Karpas-422 (cell line): ENCODE measurements around the gene POLE. TPM values are rescaled to one million over a fixed set of nuclear protein-coding genes. Genes with fewer than 3 reads are reported as not detected.

ENCODE experiments used
- DNase-seq: peaks from one replicate; pipeline ENCODE4 v3.0.0-alpha.2; 2015
- H2AFZ ChIP-seq: fragments of 200-600 bp; sonication (generic); 2 replicates; pipeline ENCODE4 v1.6.1; 2014; ENCODE audit warnings: antibody characterized with exemption, low read length, mixed read lengths
- H3K27ac ChIP-seq: fragments of 200-600 bp; sonication (generic); 2 replicates; pipeline ENCODE4 v1.5.1; 2014; ENCODE audit warnings: mild to moderate bottlenecking, low read length, moderate library complexity
- H3K27me3 ChIP-seq: fragments of 200-600 bp; sonication (generic); 2 replicates; pipeline ENCODE4 v1.6.1; 2014; ENCODE audit warnings: low read length, mixed read lengths
- H3K36me3 ChIP-seq: fragments of 200-600 bp; sonication (generic); 2 replicates; pipeline ENCODE4 v1.6.1; 2014; ENCODE audit warnings: low read length, mixed read lengths; ENCODE audit not compliant: insufficient read depth
- H3K4me1 ChIP-seq: fragments of 200-600 bp; sonication (generic); 2 replicates; pipeline ENCODE4 v1.6.1; 2014; ENCODE audit warnings: mild to moderate bottlenecking, low read length, mixed read lengths
- H3K4me2 ChIP-seq: fragments of 200-600 bp; sonication (generic); 2 replicates; pipeline ENCODE4 v1.6.1; 2014; ENCODE audit warnings: low read length, low read depth, mild to moderate bottlenecking; ENCODE audit not compliant: poor library complexity, severe bottlenecking
- H3K4me3 ChIP-seq: fragments of 200-600 bp; sonication (generic); 2 replicates; pipeline ENCODE4 v1.5.1; 2014; ENCODE audit warnings: mild to moderate bottlenecking, antibody characterized with exemption, low read length, mixed read lengths
- H3K79me2 ChIP-seq: fragments of 200-600 bp; sonication (generic); 2 replicates; pipeline ENCODE4 v1.6.1; 2014; ENCODE audit warnings: mild to moderate bottlenecking, low read length, mixed read lengths
- H3K9ac ChIP-seq: fragments of 200-600 bp; sonication (generic); 2 replicates; pipeline ENCODE4 v1.6.0; 2014; ENCODE audit warnings: low read length
- H3K9me2 ChIP-seq: fragments of 200-600 bp; sonication (generic), shearing (Covaris generic); replicated peaks from 2 replicates; pipeline ENCODE4 v1.6.0; 2014; ENCODE audit warnings: mild to moderate bottlenecking, low read length, moderate library complexity; ENCODE audit not compliant: insufficient read depth
- H3K9me3 ChIP-seq: fragments of 300-700, 200-600 bp; sonication (generic); 2 replicates; pipeline ENCODE4 v1.6.1; 2014; ENCODE audit warnings: low read length, mixed read lengths
- H4K20me1 ChIP-seq: fragments of 200-600 bp; sonication (generic); 2 replicates; pipeline ENCODE4 v1.6.1; 2014; ENCODE audit warnings: mild to moderate bottlenecking, antibody characterized with exemption, low read length, low read depth; ENCODE audit not compliant: insufficient read depth
- total RNA-seq: library from RNA; depleted of rRNA; stranded (reverse); fragments of >200 nt; shearing (Covaris generic); gene quantifications from 2 replicates; pipeline ENCODE4 v1.2.3, GENCODE V29; 2014; ENCODE audit warnings: low replicate concordance

Gene POLE
- total RNA-seq, 1 experiment from 2014 or later = 37.9 TPM

GRCh38 chr12:132646850-132647249, 40.3 kb downstream of the POLE start:
- no peak overlapping the region for H3K27ac ChIP-seq
- no peak overlapping the region for H3K4me2 ChIP-seq
- H3K4me3 ChIP-seq = no peak overlapping the region
- no peak for DNase-seq
- H3K79me2 ChIP-seq = no peaks in the 10 kb centered on the region
- no peaks in the 10 kb centered on the region for H3K4me1 ChIP-seq
- no peaks in the 10 kb centered on the region for H4K20me1 ChIP-seq
- no peaks in the 10 kb centered on the region for H3K9me3 ChIP-seq
- H3K9ac ChIP-seq = no peak overlapping the region
- no peaks in the 10 kb centered on the region for H3K9me2 ChIP-seq
- no peak overlapping the region for H2AFZ ChIP-seq
- H3K27me3 ChIP-seq = no peaks in the 10 kb centered on the region
- peaks cover 18% of the 10 kb centered on the region for H3K36me3 ChIP-seq

- Histone ChIP-seq H3K9me3 (no peaks in the 10 kb centered on the region), H3K27me3 (no peaks in the 10 kb centered on the region), H3K36me3 (peaks cover 16% of the 10 kb centered on the region), H3K9me2 (no peaks in the 10 kb centered on the region), H3K4me1 (no peaks in the 10 kb centered on the region), H3K79me2 (no peaks in the 10 kb centered on the region), H3K4me3 (no peak overlapping the region), H4K20me1 (no peaks in the 10 kb centered on the region), H2AFZ (no peak overlapping the region), H3K9ac (no peak overlapping the region), H3K4me2 (no peak overlapping the region), H3K27ac (no peak overlapping the region)
- no peak for DNase-seq
Observed at GRCh38 chr12:132642846-132643835, 44.0 kb downstream of the POLE start.

- H3K9ac ChIP-seq = no peak overlapping the region
Observed at GRCh38 chr12:132641811-132642650, 45.1 kb downstream of the POLE start.

GRCh38 chr12:132640936-132641335, 46.2 kb downstream of the POLE start:
- H3K4me2 ChIP-seq = no peak overlapping the region
- no peak overlapping the region for H2AFZ ChIP-seq
- H3K79me2 ChIP-seq = no peaks in the 10 kb centered on the region
- H3K9me2 ChIP-seq = no peaks in the 10 kb centered on the region
- no peaks in the 10 kb centered on the region for H3K27me3 ChIP-seq
- H3K27ac ChIP-seq = no peak overlapping the region
- H3K9ac ChIP-seq = no peak overlapping the region
- no peaks in the 10 kb centered on the region for H3K9me3 ChIP-seq
- H3K4me3 ChIP-seq = no peak overlapping the region
- H3K4me1 ChIP-seq = no peaks in the 10 kb centered on the region
- no peak for DNase-seq
- H4K20me1 ChIP-seq = no peaks in the 10 kb centered on the region
- H3K36me3 ChIP-seq = peaks cover 20% of the 10 kb centered on the region; the same call in 1 of the 2 replicates

More at GRCh38 chr12:132641811-132642650, 45.1 kb downstream of the POLE start:
- Histone ChIP-seq H3K4me1 (no peaks in the 10 kb centered on the region), H3K9me2 (no peaks in the 10 kb centered on the region), H3K4me3 (no peak overlapping the region), H3K36me3 (peaks cover 16% of the 10 kb centered on the region), H3K27me3 (no peaks in the 10 kb centered on the region), H2AFZ (no peak overlapping the region), H4K20me1 (no peaks in the 10 kb centered on the region), H3K79me2 (no peaks in the 10 kb centered on the region), H3K9me3 (no peaks in the 10 kb centered on the region), H3K27ac (no peak overlapping the region), H3K4me2 (no peak overlapping the region)
- DNase-seq = no peak

GRCh38 chr12:132639956-132640520, 47.1 kb downstream of the POLE start:
- Histone ChIP-seq H3K4me1 (no peaks in the 10 kb centered on the region), H4K20me1 (no peaks in the 10 kb centered on the region), H3K79me2 (no peaks in the 10 kb centered on the region), H3K9me2 (no peaks in the 10 kb centered on the region), H3K27ac (no peak overlapping the region), H3K4me2 (no peak overlapping the region), H2AFZ (no peak overlapping the region), H3K9me3 (no peaks in the 10 kb centered on the region), H3K9ac (no peak overlapping the region), H3K27me3 (no peaks in the 10 kb centered on the region), H3K36me3 (peaks cover 25% of the 10 kb centered on the region; the same call in 1 of the 2 replicates), H3K4me3 (no peak overlapping the region)
- no peak for DNase-seq

GRCh38 chr12:132638541-132639408, 48.4 kb downstream of the POLE start:
- Histone ChIP-seq H2AFZ (no peak overlapping the region), H3K9ac (no peak overlapping the region), H3K9me3 (no peaks in the 10 kb centered on the region), H3K27me3 (no peaks in the 10 kb centered on the region), H3K9me2 (no peaks in the 10 kb centered on the region), H4K20me1 (no peaks in the 10 kb centered on the region), H3K79me2 (no peaks in the 10 kb centered on the region), H3K36me3 (peaks cover 30% of the 10 kb centered on the region; the same call in 1 of the 2 replicates), H3K4me1 (no peaks in the 10 kb centered on the region), H3K4me3 (no peak overlapping the region), H3K27ac (no peak overlapping the region), H3K4me2 (no peak overlapping the region)
- DNase-seq = no peak

- peaks cover 30% of the 10 kb centered on the region; the same call in 1 of the 2 replicates for H3K36me3 ChIP-seq
Observed at GRCh38 chr12:132637811-132638210, 49.3 kb downstream of the POLE start.

More at GRCh38 chr12:132637811-132638210, 49.3 kb downstream of the POLE start:
- Histone ChIP-seq H3K9me2 (no peaks in the 10 kb centered on the region), H3K27ac (no peak overlapping the region), H3K79me2 (no peaks in the 10 kb centered on the region), H4K20me1 (no peaks in the 10 kb centered on the region), H3K4me2 (no peak overlapping the region), H3K27me3 (no peaks in the 10 kb centered on the region), H3K4me1 (no peaks in the 10 kb centered on the region), H2AFZ (no peak overlapping the region), H3K9ac (no peak overlapping the region), H3K4me3 (no peak overlapping the region), H3K9me3 (no peaks in the 10 kb centered on the region)
- no peak for DNase-seq
